ENCODE data around the gene CIC.

CIC gene

GRCh38 chr19:42230571-42230970 lies 38.5 kb upstream of the CIC start:
- no peak for DNase-seq
- Histone ChIP-seq H3K9me3 (no peaks in the 10 kb centered on the region), H3K27ac (no peak overlapping the region), H3K27me3 (no peaks in the 10 kb centered on the region), H3K4me3 (no peak overlapping the region), H3K36me3 (peaks cover 70 to 100% (median 97%) of the 10 kb centered on the region in 3 donors), H3K4me1 (peaks cover 0 to 3% (median 0%) of the 10 kb centered on the region in 4 donors)
- intact Hi-C loops (cut with DNase I; ENCODE audit: low total_unique reads), result no loop called here
- no peak for TF ChIP-seq CTCF (IDR thresholded peaks at IDR 0.05)

GRCh38 chr19:42232435-42232834 lies 36.6 kb upstream of the CIC start:
- DNase-seq, result no peak
- H3K9me3 ChIP-seq, result no peaks in the 10 kb centered on the region
- no peak overlapping the region for H3K4me3 ChIP-seq
- H3K36me3 ChIP-seq, result peaks cover 59 to 98% (median 92%) of the 10 kb centered on the region in 3 donors
- no peaks in the 10 kb centered on the region for H3K27me3 ChIP-seq
- H3K4me1 ChIP-seq, result no peaks in the 10 kb centered on the region
- no peak for TF ChIP-seq CTCF (IDR thresholded peaks at IDR 0.05)
- intact Hi-C loops (cut with DNase I; ENCODE audit: low total_unique reads), result no loop called here
- H3K27ac ChIP-seq, result no peak overlapping the region

GRCh38 chr19:42233106-42233505 lies 35.9 kb upstream of the CIC start:
- no peak for TF ChIP-seq CTCF (IDR thresholded peaks at IDR 0.05)
- Histone ChIP-seq H3K4me1 (no peaks in the 10 kb centered on the region), H3K36me3 (peaks cover 56 to 91% (median 87%) of the 10 kb centered on the region in 3 donors), H3K4me3 (no peak overlapping the region), H3K27ac (no peak overlapping the region), H3K27me3 (no peaks in the 10 kb centered on the region), H3K9me3 (no peaks in the 10 kb centered on the region)
- intact Hi-C loops (cut with DNase I; ENCODE audit: low total_unique reads), result no loop called here
- no peak for DNase-seq

GRCh38 chr19:42233678-42234292 lies 35.3 kb upstream of the CIC start:
- Histone ChIP-seq H3K27me3 (no peaks in the 10 kb centered on the region), H3K4me1 (no peaks in the 10 kb centered on the region), H3K36me3 (peaks cover 56 to 89% (median 81%) of the 10 kb centered on the region in 3 donors), H3K4me3 (no peak overlapping the region), H3K27ac (no peak overlapping the region), H3K9me3 (no peaks in the 10 kb centered on the region)
- no peak for TF ChIP-seq CTCF (IDR thresholded peaks at IDR 0.05)
- intact Hi-C loops (cut with DNase I; ENCODE audit: low total_unique reads), result no loop called here
- DNase-seq, result no peak

- no peak overlapping the region for H3K4me3 ChIP-seq
- TF ChIP-seq CTCF (IDR thresholded peaks at IDR 0.05), result no peak
- H3K9me3 ChIP-seq, result no peaks in the 10 kb centered on the region
- peaks cover 56 to 89% (median 75%) of the 10 kb centered on the region in 3 donors for H3K36me3 ChIP-seq
- H3K27ac ChIP-seq, result no peak overlapping the region
- H3K4me1 ChIP-seq, result peaks cover 0 to under 1% (median 0%) of the 10 kb centered on the region in 4 donors
- no peaks in the 10 kb centered on the region for H3K27me3 ChIP-seq
- no peak for DNase-seq
- intact Hi-C loops (cut with DNase I; ENCODE audit: low total_unique reads), result no loop called here
Observed at GRCh38 chr19:42234364-42234763, 34.7 kb upstream of the CIC start.

Measured in tibial artery (tissue), 4 donors.